H1 (cell line): Measurements from ENCODE around the gene ZFYVE21. TPM values are rescaled to one million over a fixed set of nuclear protein-coding genes. Genes with fewer than 3 reads are reported as not detected.

Experiments used
- CTCF ChIA-PET: fragments of 300-600 bp; sonication (Branson Sonifier 250); formaldehyde crosslinking; loops from one replicate; lab custom pipeline; 2021; ENCODE audit not compliant: partially characterized antibody; lab: Charles Lee
- POLR2A ChIA-PET: fragments of 300-600 bp; sonication (Branson Sonifier 250); formaldehyde crosslinking; loops from one replicate; lab custom pipeline; 2021; ENCODE audit warnings: inconsistent platforms; ENCODE audit not compliant: partially characterized antibody; lab: Charles Lee
- DNase-seq, 2 experiments: peaks; one replicate each; pipeline versions ENCODE4 v3.0.0 to v3.0.0-alpha.2; 2010 to 2022; ENCODE audit warnings: low spot score in 2 of 2, low read depth in 1 of 2, mixed read lengths in 1 of 2
- FAIRE-seq: peaks from 2 replicates; lab custom pipeline; 2011; peaks lifted over from hg19 to GRCh38; lab: Jason Lieb, UNC
- H2AFZ ChIP-seq: 2 replicates; pipeline ENCODE4 v1.8.1; 2012; ENCODE audit warnings: low read length, inconsistent platforms
- H2AK5ac ChIP-seq: 2 replicates; pipeline ENCODE4 v1.6.1; 2013; ENCODE audit warnings: low read depth, low read length
- H2BK120ac ChIP-seq: replicated peaks from 2 replicates; pipeline ENCODE3; 2013; ENCODE audit warnings: low read depth, low read length, inconsistent platforms
- H2BK12ac ChIP-seq: 2 replicates; pipeline ENCODE4 v1.6.1; 2013; ENCODE audit warnings: low read depth, low read length
- H2BK15ac ChIP-seq: 2 replicates; pipeline ENCODE4 v1.6.1; 2013; ENCODE audit warnings: low read length
- H2BK20ac ChIP-seq: 2 replicates; pipeline ENCODE4 v1.6.1; 2013; ENCODE audit warnings: low read length
- H2BK5ac ChIP-seq: 2 replicates; pipeline ENCODE4 v1.6.1; 2013; ENCODE audit warnings: low read depth, low read length
- H3K14ac ChIP-seq: 2 replicates; pipeline ENCODE4 v1.6.1; 2013; ENCODE audit warnings: inconsistent platforms; ENCODE audit not compliant: insufficient read length
- H3K18ac ChIP-seq: 2 replicates; pipeline ENCODE4 v1.6.1; 2013; ENCODE audit warnings: low read length; ENCODE audit errors: extremely low read depth
- H3K23ac ChIP-seq: 2 replicates; pipeline ENCODE4 v1.6.1; 2013; ENCODE audit warnings: inconsistent platforms; ENCODE audit not compliant: insufficient read length
- H3K23me2 ChIP-seq: 2 replicates; pipeline ENCODE4 v1.6.1; 2013; ENCODE audit warnings: low read depth, low read length
- H3K27ac ChIP-seq: 2 replicates; pipeline ENCODE4 v1.6.1; 2011; ENCODE audit warnings: low read depth, low read length, inconsistent platforms
- H3K27me3 ChIP-seq, 4 experiments: replicated peaks in 1 of 4; 1 replicate in 1 of 4; 2 replicates in 3 of 4; pipeline versions ENCODE4 v1.6.1 to v1.8.1; 2011 to 2013; ENCODE audit warnings: low read length in 3 of 4, mild to moderate bottlenecking in 3 of 4, inconsistent platforms in 2 of 4, mixed read lengths in 2 of 4, moderate library complexity in 1 of 4; ENCODE audit not compliant: control insufficient read depth in 3 of 4, insufficient read depth in 3 of 4; ENCODE audit errors: extremely low read depth in 1 of 4
- H3K36me3 ChIP-seq, 4 experiments: 2 replicates each; pipeline versions ENCODE4 v1.6.1 to v1.8.1; 2011 to 2013; ENCODE audit warnings: mild to moderate bottlenecking in 4 of 4, low read length in 3 of 4, moderate library complexity in 2 of 4, control low read depth in 1 of 4, inconsistent platforms in 1 of 4; ENCODE audit not compliant: insufficient read depth in 4 of 4, control insufficient read depth in 2 of 4
- H3K4ac ChIP-seq: replicated peaks from 2 replicates; pipeline ENCODE3; 2013; ENCODE audit warnings: low read length, low read depth, mixed read lengths, inconsistent platforms; ENCODE audit not compliant: insufficient read length
- H3K4me1 ChIP-seq, 4 experiments: replicated peaks in 1 of 4; 1 replicate in 1 of 4; 2 replicates in 3 of 4; pipeline versions ENCODE4 v1.6.1 to v1.8.1; 2011 to 2013; ENCODE audit warnings: low read length in 3 of 4, inconsistent platforms in 2 of 4, mixed read lengths in 1 of 4; ENCODE audit not compliant: insufficient read depth in 4 of 4, control insufficient read depth in 3 of 4
- H3K4me2 ChIP-seq, 2 experiments: 2 replicates each; pipeline versions ENCODE4 v1.6.1 to v1.8.1; 2011 to 2013; ENCODE audit warnings: low read depth in 2 of 2, low read length in 2 of 2, control low read depth in 1 of 2, inconsistent platforms in 1 of 2, mild to moderate bottlenecking in 1 of 2; ENCODE audit not compliant: insufficient read depth in 1 of 2
- H3K4me3 ChIP-seq, 4 experiments: fragments of 200-600, 300-600 bp in 1 of 4; sonication (generic), shearing (Covaris generic), sonication (Bioruptor Twin) in 1 of 4; 2 replicates each; pipeline versions ENCODE4 v1.5.1 to v1.8.1; 2011 to 2016; ENCODE audit warnings: low read length in 4 of 4, low read depth in 3 of 4, control low read depth in 2 of 4, inconsistent platforms in 2 of 4, mild to moderate bottlenecking in 2 of 4, mixed read lengths in 1 of 4, moderate library complexity in 1 of 4; ENCODE audit not compliant: insufficient read depth in 2 of 4; ENCODE audit errors: extremely low read depth in 1 of 4
- H3K56ac ChIP-seq: replicated peaks from 2 replicates; pipeline ENCODE3; 2013; ENCODE audit warnings: low read depth, mild to moderate bottlenecking, mixed read lengths, low read length, inconsistent platforms; ENCODE audit not compliant: insufficient read length
- H3K79me1 ChIP-seq: 2 replicates; pipeline ENCODE4 v1.6.1; 2013; ENCODE audit warnings: low read depth, low read length, control low read depth
- H3K79me2 ChIP-seq, 2 experiments: 2 replicates each; pipeline versions ENCODE4 v1.6.1 to v1.8.1; 2012 to 2013; ENCODE audit warnings: low read length in 2 of 2, mild to moderate bottlenecking in 2 of 2, inconsistent platforms in 1 of 2; ENCODE audit not compliant: insufficient read depth in 2 of 2, control insufficient read depth in 1 of 2
- H3K9ac ChIP-seq, 4 experiments: replicated peaks in 1 of 4; 1 replicate in 1 of 4; 2 replicates in 3 of 4; pipeline versions ENCODE4 v1.6.1 to v1.8.1; 2011 to 2013; ENCODE audit warnings: low read depth in 3 of 4, low read length in 3 of 4, control low read depth in 2 of 4, mild to moderate bottlenecking in 2 of 4, moderate library complexity in 2 of 4, inconsistent platforms in 1 of 4; ENCODE audit errors: extremely low read depth in 1 of 4
- H3K9me3 ChIP-seq, 2 experiments: 2 replicates each; pipeline versions ENCODE4 v1.6.1 to v1.8.1; 2012 to 2013; ENCODE audit warnings: mild to moderate bottlenecking in 2 of 2, moderate library complexity in 2 of 2, control low read depth in 1 of 2, inconsistent platforms in 1 of 2, low read depth in 1 of 2, low read length in 1 of 2, mixed read lengths in 1 of 2; ENCODE audit not compliant: insufficient read depth in 2 of 2
- H4K20me1 ChIP-seq, 2 experiments: replicated peaks in 1 of 2; 2 replicates each; pipeline versions ENCODE3 to v1.8.1; 2011 to 2013; ENCODE audit warnings: inconsistent platforms in 2 of 2, low read length in 2 of 2, mild to moderate bottlenecking in 1 of 2; ENCODE audit not compliant: insufficient read depth in 2 of 2, control insufficient read depth in 1 of 2
- H4K5ac ChIP-seq: 2 replicates; pipeline ENCODE4 v1.6.1; 2013; ENCODE audit warnings: low read length, low read depth, mixed read lengths, inconsistent platforms; ENCODE audit not compliant: insufficient read length
- H4K8ac ChIP-seq: 2 replicates; pipeline ENCODE4 v1.8.0; 2013; ENCODE audit warnings: mild to moderate bottlenecking, moderate library complexity, low read length, inconsistent platforms; ENCODE audit not compliant: insufficient read depth; ENCODE audit errors: extremely low read depth
- H4K91ac ChIP-seq: replicated peaks from 2 replicates; pipeline ENCODE3; 2013; ENCODE audit warnings: low read length, mixed read lengths, inconsistent platforms; ENCODE audit not compliant: insufficient read length
- CEBPB ChIP-seq: IDR thresholded peaks from 2 replicates; pipeline ENCODE4 v1.6.1; 2012; ENCODE audit warnings: low read depth, low read length
- CREB1 ChIP-seq: IDR thresholded peaks from 2 replicates; pipeline ENCODE4 v1.6.1; 2012; ENCODE audit warnings: inconsistent platforms
- CTBP2 ChIP-seq: IDR thresholded peaks from 2 replicates; pipeline ENCODE4 v1.7.0; 2011; ENCODE audit warnings: borderline replicate concordance, mild to moderate bottlenecking, moderate library complexity, mixed read lengths, low read length; ENCODE audit not compliant: insufficient read depth, insufficient read length
- EGR1 ChIP-seq: IDR thresholded peaks from 2 replicates; pipeline ENCODE4 v1.6.1; 2011; ENCODE audit warnings: low read depth, low read length, borderline replicate concordance
- HDAC6 ChIP-seq: IDR thresholded peaks from one replicate; pipeline ENCODE4 v1.7.1; 2012; ENCODE audit warnings: low read depth, mild to moderate bottlenecking, inconsistent platforms, low read length, moderate library complexity
- JUN ChIP-seq: IDR thresholded peaks from 2 replicates; pipeline ENCODE4 v1.6.1; 2011; ENCODE audit warnings: low read depth, mild to moderate bottlenecking, improper control_type of control experiment, low read length
- JUND ChIP-seq: IDR thresholded peaks from 2 replicates; pipeline ENCODE4 v1.6.1; 2011; ENCODE audit warnings: mild to moderate bottlenecking, improper control_type of control experiment, low read length
- SUZ12 ChIP-seq: fragments of 200-600 bp; sonication (generic); IDR thresholded peaks from 2 replicates; pipeline ENCODE4 v1.6.1; 2012; ENCODE audit warnings: mild to moderate bottlenecking, inconsistent platforms, low read length, moderate library complexity, mixed read lengths
- TAF7 ChIP-seq: optimal IDR thresholded peaks from 2 replicates; pipeline ENCODE3; 2011; ENCODE audit warnings: low read depth, mild to moderate bottlenecking, inconsistent platforms, low read length, moderate library complexity, borderline replicate concordance
- WGBS, 2 experiments: shearing (Covaris generic) in 1 of 2; methylation state at CpG; one replicate each; pipeline versions ENCODE4 v1.1.6 to v1.1.7; 2013 to 2015; ENCODE audit warnings: low lambda C conversion rate in 2 of 2, mixed read lengths in 2 of 2, inconsistent platforms in 1 of 2, low coverage in 1 of 2, missing lambda C conversion rate in 1 of 2; ENCODE audit not compliant: insufficient replicate concordance in 2 of 2, insufficient coverage in 1 of 2, insufficient read length in 1 of 2; ENCODE audit errors: extremely low coverage in 1 of 2, missing lambda C conversion rate in 1 of 2; 5-methylcytosine and 5-hydroxymethylcytosine counted together
- polyA plus RNA-seq, 7 experiments: library from polyadenylated mRNA; depleted of rRNA in 3 of 7; stranded (reverse) in 5 of 7; unstranded in 2 of 7; fragments of >200 nt in 5 of 7; fragments of 200-250 nt in 2 of 7; gene quantifications; 1 replicate in 5 of 7; 2 replicates in 1 of 7; 4 replicates in 1 of 7; pipeline versions ENCODE4 v1.2.1 to v1.2.3, GENCODE V29; 2011 to 2013; ENCODE audit warnings: missing spikeins in 2 of 7, mixed read lengths in 2 of 7
- total RNA-seq: library from RNA; stranded (reverse); fragmentation: NEBNext Ultra II Directional; extraction: Animal tissue kit (Norgen Biotek cat#: 25700); gene quantifications from 2 replicates; pipeline ENCODE4 v1.2.1, GENCODE V29; 2021

ZFYVE21 gene
- total and polyA plus RNA-seq, 2 of the 8 experiments (the other 6 are each of a cell fraction or from before 2014, with no cell fraction given) = 53.4 to 127 TPM

GRCh38 chr14:103731481-103731880, 15.9 kb downstream of the ZFYVE21 start:
- Histone ChIP-seq H3K9me3 (no peaks in the 10 kb centered on the region), H2AK5ac (no peak overlapping the region), H2BK15ac (no peak overlapping the region), H2BK12ac (no peak overlapping the region), H3K9ac (no peak overlapping the region), H3K23ac (no peak overlapping the region), H4K8ac (no peak overlapping the region), H2BK20ac (no peak overlapping the region), H3K27me3 (no peaks in the 10 kb centered on the region), H3K14ac (no peak overlapping the region), H4K5ac (no peak overlapping the region), H3K27ac (no peak overlapping the region), H4K20me1 (peaks cover 5 to 16% of the 10 kb centered on the region in 2 experiments), H3K79me2 (no peaks in the 10 kb centered on the region; a peak in 1 of 4 replicates), H3K36me3 (peaks cover 5 to 21% (median 14%) of the 10 kb centered on the region in 4 experiments; a peak in 6 of 8 replicates), H4K91ac (no peak overlapping the region), H3K23me2 (no peaks in the 10 kb centered on the region), H3K4me2 (no peak overlapping the region), H3K4me1 (no peaks in the 10 kb centered on the region; a peak in 2 of 7 replicates), H2BK120ac (no peak overlapping the region), H2BK5ac (no peak overlapping the region), H3K56ac (no peak overlapping the region), H3K79me1 (no peaks in the 10 kb centered on the region; the same call in none of the 2 replicates), H3K4ac (no peak overlapping the region), H2AFZ (no peak overlapping the region)
- DNase-seq (no peak), FAIRE-seq (no peak)
- POLR2A ChIA-PET = no interaction called here
- CTCF ChIA-PET = interaction anchor here (0.6 kb wide), 1 partner anchor 1201 kb away, joined by 3 read pairs; no protein-coding TSS in a partner anchor
- 96% methylated on average over 15 of the region's 15 CpGs; no CpG with 5 or more reads in 1 of the 2 experiments for WGBS, 2 experiments
- no peak for TF ChIP-seq SUZ12
- no peak for TF ChIP-seq EGR1
- no peak for TF ChIP-seq CEBPB
- no peak for TF ChIP-seq JUN
- TF ChIP-seq CREB1 = no peak
- TF ChIP-seq JUND = no peak
- no peak for TF ChIP-seq CTBP2
- TF ChIP-seq TAF7 = no peak
- no peak for TF ChIP-seq HDAC6
- TF ChIP-seq, all 59 proteins: peak for 0
- Histone ChIP-seq H3K18ac (no peak overlapping the region), H3K4me3 (no peak overlapping the region)
